NT2/D1 (cell line): ENCODE measurements around the gene SLC25A21.

ENCODE experiments used
- SUZ12 ChIP-seq: IDR thresholded peaks from 2 replicates; pipeline ENCODE4 v1.6.1; 2011; ENCODE audit not compliant: insufficient read length, insufficient read depth; ENCODE audit errors: extremely low read depth
- YY1 ChIP-seq: IDR thresholded peaks from 2 replicates; pipeline ENCODE4 v1.6.1; 2011; ENCODE audit not compliant: insufficient read length, insufficient read depth
- ZNF274 ChIP-seq: IDR thresholded peaks from 2 replicates; pipeline ENCODE4 v1.6.1; 2011; ENCODE audit warnings: mild to moderate bottlenecking, low read depth, low read length

DNA sequence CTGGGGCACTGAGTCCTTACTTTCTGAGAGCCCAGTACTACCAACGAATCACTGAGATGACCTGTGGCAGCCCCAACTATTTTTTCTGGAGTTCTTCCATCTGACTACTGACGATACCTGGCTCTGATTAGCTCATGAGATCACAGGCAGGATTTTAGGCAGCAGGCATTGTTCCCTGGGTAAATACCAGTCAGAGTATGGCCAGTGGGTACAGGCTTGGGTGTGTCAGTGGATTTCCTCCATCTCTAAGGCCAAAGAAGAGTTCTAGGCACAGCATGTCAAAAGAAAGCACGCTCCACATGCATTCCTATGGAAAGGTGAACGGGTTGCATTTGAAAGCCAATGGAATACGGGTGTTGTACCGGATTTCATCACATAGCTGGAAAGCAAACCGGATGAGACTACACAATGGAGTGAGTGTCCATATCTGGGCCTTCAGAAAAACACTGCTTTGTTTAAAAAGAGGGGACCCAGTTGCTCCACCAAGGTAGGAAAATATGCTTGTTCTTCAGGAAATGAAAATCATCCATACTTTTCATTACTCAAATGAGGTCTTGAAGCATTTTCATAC is 455.7 kb downstream of the SLC25A21 start:
- TF ChIP-seq ZNF274 (no peak), SUZ12 (no peak), YY1 (no peak)
